K562 (cell line): ENCODE data around the gene SLC6A9. TPM values are rescaled to one million over a fixed set of nuclear protein-coding genes. Genes with fewer than 3 reads are reported as not detected.

Experiments
- ATAC-seq: fragments of 200-7000 bp; cut with Tn5 transposase; 3 replicates; pipeline ENCODE4 v1.9.1; 2020; ENCODE audit warnings: moderate library complexity
- BruUV-seq: library from RNA; stranded (reverse); fragments of 400-500 nt; replicated peaks from 2 replicates; lab custom pipeline; 2021; lab: Mats Ljungman, UMichigan
- CTCF ChIA-PET: fragments of 300-600 bp; formaldehyde crosslinking; extraction: SDS; loops from one replicate; lab custom pipeline; 2021; ENCODE audit warnings: low intra/inter-chr PET ratio; lab: Yijun Ruan, JAX
- POLR2A ChIA-PET: fragments of 300-600, 350-650 bp; sonication (Branson Sonifier 250); formaldehyde crosslinking; extraction: SDS; loops from one replicate; lab custom pipeline; 2021; ENCODE audit warnings: antibody characterized with exemption, inconsistent platforms; lab: Yijun Ruan, JAX
- DNase-seq, 4 experiments: peaks; one replicate each; pipeline versions ENCODE4 v3.0.0 to v3.0.0-alpha.2; 2011 to 2018; ENCODE audit warnings: low spot score in 3 of 4, mixed read lengths in 3 of 4; ENCODE audit errors: extremely low read depth in 1 of 4
- FAIRE-seq: peaks from 2 replicates; lab custom pipeline; 2011; peaks lifted over from hg19 to GRCh38; lab: Jason Lieb, UNC
- H2AFZ ChIP-seq: 2 replicates; pipeline ENCODE4 v1.6.0; 2011; ENCODE audit warnings: low read depth, low read length, control low read depth, inconsistent platforms
- H3K27ac ChIP-seq: fragments of 200-600 bp; 3 replicates; pipeline ENCODE4 v1.8.0; 2011; ENCODE audit warnings: low read depth, mild to moderate bottlenecking, control low read depth, inconsistent platforms, low read length, moderate library complexity, mixed read lengths; ENCODE audit errors: extremely low read depth
- H3K27me3 ChIP-seq, 2 experiments: fragments of 300-600 bp in 1 of 2; 2 replicates in 1 of 2; 3 replicates in 1 of 2; pipeline versions ENCODE4 v1.6.0 to v1.8.0; 2011; ENCODE audit warnings: inconsistent platforms in 2 of 2, low read length in 2 of 2, mild to moderate bottlenecking in 1 of 2, mixed read lengths in 1 of 2, moderate library complexity in 1 of 2; ENCODE audit not compliant: control insufficient read depth in 2 of 2, insufficient read depth in 2 of 2
- H3K36me3 ChIP-seq: fragments of 300-600 bp; 3 replicates; pipeline ENCODE4 v1.8.0; 2011; ENCODE audit warnings: mild to moderate bottlenecking, low read length, inconsistent platforms; ENCODE audit not compliant: control insufficient read depth, insufficient read depth
- H3K4me1 ChIP-seq, 2 experiments: fragments of 200-600 bp in 1 of 2; replicated peaks in 1 of 2; 2 replicates in 1 of 2; 3 replicates in 1 of 2; pipeline versions ENCODE4 v1.5.1 to v1.8.0; 2011; ENCODE audit warnings: inconsistent platforms in 2 of 2, low read length in 2 of 2, mild to moderate bottlenecking in 1 of 2, mixed read lengths in 1 of 2, moderate library complexity in 1 of 2; ENCODE audit not compliant: control insufficient read depth in 2 of 2, insufficient read depth in 2 of 2
- H3K4me2 ChIP-seq: 2 replicates; pipeline ENCODE4 v1.6.1; 2011; ENCODE audit warnings: low read length, control low read depth, inconsistent platforms, mixed read lengths; ENCODE audit not compliant: insufficient read depth
- H3K4me3 ChIP-seq: fragments of 200-600 bp; sonication (generic), shearing (Covaris generic); 2 replicates; pipeline ENCODE4 v1.5.1; 2016; ENCODE audit warnings: control low read depth, inconsistent platforms
- H3K79me2 ChIP-seq: fragments of 200-600 bp; 3 replicates; pipeline ENCODE4 v1.8.0; 2011; ENCODE audit warnings: low read length, inconsistent platforms; ENCODE audit not compliant: control insufficient read depth, insufficient read depth
- H3K9ac ChIP-seq, 2 experiments: 2 replicates each; pipeline versions ENCODE4 v1.6.0 to v1.6.1; 2011; ENCODE audit warnings: low read depth in 2 of 2, low read length in 2 of 2, control low read depth in 1 of 2, inconsistent platforms in 1 of 2, mild to moderate bottlenecking in 1 of 2, mixed read lengths in 1 of 2; ENCODE audit not compliant: insufficient read depth in 1 of 2
- H3K9me1 ChIP-seq: one replicate; pipeline ENCODE4 v1.6.0; 2011; ENCODE audit warnings: inconsistent platforms, mild to moderate bottlenecking, low read length, moderate library complexity; ENCODE audit not compliant: control insufficient read depth, insufficient read depth
- H3K9me3 ChIP-seq: replicated peaks from 2 replicates; pipeline ENCODE4 v1.5.1; 2011; ENCODE audit warnings: low read depth, low read length, inconsistent platforms; ENCODE audit not compliant: control insufficient read depth, insufficient read depth
- H4K20me1 ChIP-seq: replicated peaks from 2 replicates; pipeline ENCODE4 v1.6.1; 2011; ENCODE audit warnings: low read length, inconsistent platforms, mixed read lengths; ENCODE audit not compliant: control insufficient read depth, insufficient read depth
- KDM4B ChIP-seq, 2 experiments: fragments of 450-650 bp in 1 of 2; sonication (generic) in 1 of 2; IDR thresholded peaks; 2 replicates each; pipeline ENCODE4 v1.6.1; 2016 to 2017; ENCODE audit warnings: borderline replicate concordance in 2 of 2, antibody characterized with exemption in 1 of 2, low read depth in 1 of 2, mild to moderate bottlenecking in 1 of 2
- L3MBTL2 ChIP-seq: fragments of 450-650 bp; IDR thresholded peaks from 2 replicates; pipeline ENCODE4 v1.6.1; 2016; ENCODE audit warnings: mild to moderate bottlenecking, moderate library complexity
- MYBL2 ChIP-seq, 2 experiments: fragments of 450-650 bp in 1 of 2; sonication (generic) in 1 of 2; formaldehyde crosslinking in 1 of 2; IDR thresholded peaks; 2 replicates each; pipeline versions ENCODE4 v1.6.1 to v1.8.1; 2017 to 2022; ENCODE audit warnings: borderline replicate concordance in 1 of 2, inconsistent platforms in 1 of 2, low read depth in 1 of 2, mild to moderate bottlenecking in 1 of 2, missing genetic modification reagents in 1 of 2, moderate library complexity in 1 of 2
- TAF9B ChIP-seq: fragments of 450-650 bp; IDR thresholded peaks from 2 replicates; pipeline ENCODE4 v1.6.1; 2018; ENCODE audit warnings: mild to moderate bottlenecking; ENCODE audit not compliant: partially characterized antibody
- ZNF324 ChIP-seq: fragments of 250-450 bp; sonication (Bioruptor Pico); IDR thresholded peaks from 2 replicates; pipeline ENCODE4 v1.4.0; 2020; ENCODE audit warnings: mild to moderate bottlenecking
- WGBS: fragments of 100-300 bp; shearing (Covaris generic); methylation state at CpG from one replicate; pipeline ENCODE4 v1.1.6; 2016; ENCODE audit warnings: low coverage, mixed read lengths; ENCODE audit not compliant: insufficient coverage; ENCODE audit errors: missing lambda C conversion rate; 5-methylcytosine and 5-hydroxymethylcytosine counted together
- in situ Hi-C: fragments of 300-500 bp; cut with MboI; formaldehyde crosslinking; loops from 4 replicates; pipeline ENCODE4 v1.15.0; 2018; ENCODE audit warnings: inconsistent platforms, mixed read lengths
- intact Hi-C: fragments of 100-400 bp; cut with micrococcal nuclease; formaldehyde crosslinking; loops from 2 replicates; pipeline ENCODE4 v1.14.2; 2022
- polyA plus RNA-seq, 8 experiments: library from polyadenylated mRNA; depleted of rRNA in 4 of 8; stranded (reverse) in 5 of 8; unstranded in 3 of 8; fragments of >200 nt; fragmentation: Nextera tagmentation in 2 of 8; fragmentation: Illumina TruSeq in 1 of 8; extraction: Ambion mirVana in 2 of 8; extraction: Trizol in 1 of 8; gene quantifications; 2 replicates each; pipeline versions ENCODE4 v1.2.1 to v1.2.3, GENCODE V29; 2011 to 2014; ENCODE audit warnings: inconsistent platforms in 1 of 8, missing spikeins in 1 of 8
- total RNA-seq, 7 experiments: library from RNA; depleted of rRNA in 6 of 7; stranded (reverse); fragments of >200 nt in 6 of 7; fragmentation: Illumina TruSeq in 2 of 7; extraction: Trizol in 2 of 7; gene quantifications; 2 replicates each; pipeline versions ENCODE4 v1.2.1 to v1.2.3, GENCODE V29; 2011 to 2021; ENCODE audit warnings: low replicate concordance in 1 of 7
- TF ChIP-seq, protein P1 (sequence below): fragments of 450-650 bp; IDR thresholded peaks from 2 replicates; pipeline ENCODE4 v1.6.1; 2016; ENCODE audit warnings: mild to moderate bottlenecking, moderate library complexity
- TF ChIP-seq, protein P2 (sequence below): sonication (generic); formaldehyde crosslinking; IDR thresholded peaks from 2 replicates; pipeline ENCODE4 v1.8.1; 2023; ENCODE audit warnings: mild to moderate bottlenecking, missing genetic modification reagents, moderate library complexity

Gene SLC6A9
- total and polyA plus RNA-seq, 9 of the 15 experiments (the other 6 are each of a cell fraction or from before 2014, with no cell fraction given) = 0.17 to 18.7 (median 2.9) TPM

DNA sequence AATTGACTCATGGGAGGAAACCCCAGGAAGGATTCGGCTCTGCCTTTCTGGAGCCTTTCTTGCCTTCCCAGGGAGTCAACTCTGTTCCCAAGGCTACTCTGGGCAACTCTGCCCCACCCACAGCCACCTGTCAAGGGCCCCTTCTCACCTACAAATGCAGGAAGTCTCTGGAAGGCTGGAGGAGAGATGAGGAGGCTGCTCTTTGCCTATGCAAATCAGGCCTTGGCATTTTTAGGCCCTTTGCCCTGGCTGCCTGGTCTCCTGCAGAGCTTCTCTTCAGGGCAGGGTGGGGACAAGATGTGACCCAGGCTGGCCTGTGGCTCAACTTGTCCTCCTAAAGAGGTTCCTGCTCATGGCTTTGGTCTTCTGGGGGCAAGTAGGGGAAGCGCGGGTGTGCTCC, 5.4 kb downstream of the SLC6A9 start:
- peaks cover 14% of the 10 kb centered on the region for H3K79me2 ChIP-seq
- DNase-seq (no peak), ATAC-seq (no peak), FAIRE-seq (no peak)
- peaks cover 5% of the 10 kb centered on the region; the same call in 1 of the 2 replicates for H4K20me1 ChIP-seq
- H2AFZ ChIP-seq = no peak overlapping the region
- no peaks in the 10 kb centered on the region; the same call in 2 of the 3 replicates for H3K36me3 ChIP-seq
- intact Hi-C loops = no loop called here
- no TSS peak for BruUV-seq
- no peaks in the 10 kb centered on the region for H3K9me1 ChIP-seq
- TF ChIP-seq KDM4B (IDR thresholded peaks at IDR 0.05; ENCODE audit: borderline replicate concordance in 2 of 2, low read depth in 1 of 2) (no peak), TAF9B (no peak), MYBL2 (IDR thresholded peaks at IDR 0.05; ENCODE audit: low read depth) (no peak), MYBL2 (CRISPR knock-in tag; IDR thresholded peaks at IDR 0.05; ENCODE audit: borderline replicate concordance) (no peak), L3MBTL2 (no peak), ZNF324 (CRISPR knock-in tag) (no peak)
- TF ChIP-seq, protein P1, sequence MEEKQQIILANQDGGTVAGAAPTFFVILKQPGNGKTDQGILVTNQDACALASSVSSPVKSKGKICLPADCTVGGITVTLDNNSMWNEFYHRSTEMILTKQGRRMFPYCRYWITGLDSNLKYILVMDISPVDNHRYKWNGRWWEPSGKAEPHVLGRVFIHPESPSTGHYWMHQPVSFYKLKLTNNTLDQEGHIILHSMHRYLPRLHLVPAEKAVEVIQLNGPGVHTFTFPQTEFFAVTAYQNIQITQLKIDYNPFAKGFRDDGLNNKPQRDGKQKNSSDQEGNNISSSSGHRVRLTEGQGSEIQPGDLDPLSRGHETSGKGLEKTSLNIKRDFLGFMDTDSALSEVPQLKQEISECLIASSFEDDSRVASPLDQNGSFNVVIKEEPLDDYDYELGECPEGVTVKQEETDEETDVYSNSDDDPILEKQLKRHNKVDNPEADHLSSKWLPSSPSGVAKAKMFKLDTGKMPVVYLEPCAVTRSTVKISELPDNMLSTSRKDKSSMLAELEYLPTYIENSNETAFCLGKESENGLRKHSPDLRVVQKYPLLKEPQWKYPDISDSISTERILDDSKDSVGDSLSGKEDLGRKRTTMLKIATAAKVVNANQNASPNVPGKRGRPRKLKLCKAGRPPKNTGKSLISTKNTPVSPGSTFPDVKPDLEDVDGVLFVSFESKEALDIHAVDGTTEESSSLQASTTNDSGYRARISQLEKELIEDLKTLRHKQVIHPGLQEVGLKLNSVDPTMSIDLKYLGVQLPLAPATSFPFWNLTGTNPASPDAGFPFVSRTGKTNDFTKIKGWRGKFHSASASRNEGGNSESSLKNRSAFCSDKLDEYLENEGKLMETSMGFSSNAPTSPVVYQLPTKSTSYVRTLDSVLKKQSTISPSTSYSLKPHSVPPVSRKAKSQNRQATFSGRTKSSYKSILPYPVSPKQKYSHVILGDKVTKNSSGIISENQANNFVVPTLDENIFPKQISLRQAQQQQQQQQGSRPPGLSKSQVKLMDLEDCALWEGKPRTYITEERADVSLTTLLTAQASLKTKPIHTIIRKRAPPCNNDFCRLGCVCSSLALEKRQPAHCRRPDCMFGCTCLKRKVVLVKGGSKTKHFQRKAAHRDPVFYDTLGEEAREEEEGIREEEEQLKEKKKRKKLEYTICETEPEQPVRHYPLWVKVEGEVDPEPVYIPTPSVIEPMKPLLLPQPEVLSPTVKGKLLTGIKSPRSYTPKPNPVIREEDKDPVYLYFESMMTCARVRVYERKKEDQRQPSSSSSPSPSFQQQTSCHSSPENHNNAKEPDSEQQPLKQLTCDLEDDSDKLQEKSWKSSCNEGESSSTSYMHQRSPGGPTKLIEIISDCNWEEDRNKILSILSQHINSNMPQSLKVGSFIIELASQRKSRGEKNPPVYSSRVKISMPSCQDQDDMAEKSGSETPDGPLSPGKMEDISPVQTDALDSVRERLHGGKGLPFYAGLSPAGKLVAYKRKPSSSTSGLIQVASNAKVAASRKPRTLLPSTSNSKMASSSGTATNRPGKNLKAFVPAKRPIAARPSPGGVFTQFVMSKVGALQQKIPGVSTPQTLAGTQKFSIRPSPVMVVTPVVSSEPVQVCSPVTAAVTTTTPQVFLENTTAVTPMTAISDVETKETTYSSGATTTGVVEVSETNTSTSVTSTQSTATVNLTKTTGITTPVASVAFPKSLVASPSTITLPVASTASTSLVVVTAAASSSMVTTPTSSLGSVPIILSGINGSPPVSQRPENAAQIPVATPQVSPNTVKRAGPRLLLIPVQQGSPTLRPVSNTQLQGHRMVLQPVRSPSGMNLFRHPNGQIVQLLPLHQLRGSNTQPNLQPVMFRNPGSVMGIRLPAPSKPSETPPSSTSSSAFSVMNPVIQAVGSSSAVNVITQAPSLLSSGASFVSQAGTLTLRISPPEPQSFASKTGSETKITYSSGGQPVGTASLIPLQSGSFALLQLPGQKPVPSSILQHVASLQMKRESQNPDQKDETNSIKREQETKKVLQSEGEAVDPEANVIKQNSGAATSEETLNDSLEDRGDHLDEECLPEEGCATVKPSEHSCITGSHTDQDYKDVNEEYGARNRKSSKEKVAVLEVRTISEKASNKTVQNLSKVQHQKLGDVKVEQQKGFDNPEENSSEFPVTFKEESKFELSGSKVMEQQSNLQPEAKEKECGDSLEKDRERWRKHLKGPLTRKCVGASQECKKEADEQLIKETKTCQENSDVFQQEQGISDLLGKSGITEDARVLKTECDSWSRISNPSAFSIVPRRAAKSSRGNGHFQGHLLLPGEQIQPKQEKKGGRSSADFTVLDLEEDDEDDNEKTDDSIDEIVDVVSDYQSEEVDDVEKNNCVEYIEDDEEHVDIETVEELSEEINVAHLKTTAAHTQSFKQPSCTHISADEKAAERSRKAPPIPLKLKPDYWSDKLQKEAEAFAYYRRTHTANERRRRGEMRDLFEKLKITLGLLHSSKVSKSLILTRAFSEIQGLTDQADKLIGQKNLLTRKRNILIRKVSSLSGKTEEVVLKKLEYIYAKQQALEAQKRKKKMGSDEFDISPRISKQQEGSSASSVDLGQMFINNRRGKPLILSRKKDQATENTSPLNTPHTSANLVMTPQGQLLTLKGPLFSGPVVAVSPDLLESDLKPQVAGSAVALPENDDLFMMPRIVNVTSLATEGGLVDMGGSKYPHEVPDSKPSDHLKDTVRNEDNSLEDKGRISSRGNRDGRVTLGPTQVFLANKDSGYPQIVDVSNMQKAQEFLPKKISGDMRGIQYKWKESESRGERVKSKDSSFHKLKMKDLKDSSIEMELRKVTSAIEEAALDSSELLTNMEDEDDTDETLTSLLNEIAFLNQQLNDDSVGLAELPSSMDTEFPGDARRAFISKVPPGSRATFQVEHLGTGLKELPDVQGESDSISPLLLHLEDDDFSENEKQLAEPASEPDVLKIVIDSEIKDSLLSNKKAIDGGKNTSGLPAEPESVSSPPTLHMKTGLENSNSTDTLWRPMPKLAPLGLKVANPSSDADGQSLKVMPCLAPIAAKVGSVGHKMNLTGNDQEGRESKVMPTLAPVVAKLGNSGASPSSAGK = no peak
- TF ChIP-seq, protein P2, sequence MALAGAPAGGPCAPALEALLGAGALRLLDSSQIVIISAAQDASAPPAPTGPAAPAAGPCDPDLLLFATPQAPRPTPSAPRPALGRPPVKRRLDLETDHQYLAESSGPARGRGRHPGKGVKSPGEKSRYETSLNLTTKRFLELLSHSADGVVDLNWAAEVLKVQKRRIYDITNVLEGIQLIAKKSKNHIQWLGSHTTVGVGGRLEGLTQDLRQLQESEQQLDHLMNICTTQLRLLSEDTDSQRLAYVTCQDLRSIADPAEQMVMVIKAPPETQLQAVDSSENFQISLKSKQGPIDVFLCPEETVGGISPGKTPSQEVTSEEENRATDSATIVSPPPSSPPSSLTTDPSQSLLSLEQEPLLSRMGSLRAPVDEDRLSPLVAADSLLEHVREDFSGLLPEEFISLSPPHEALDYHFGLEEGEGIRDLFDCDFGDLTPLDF (CRISPR knock-in tag) = no peak
- no peak overlapping the region for H3K4me3 ChIP-seq
- ChIA-PET POLR2A (interaction anchor here (1.0 to 1.3 kb wide), 2 partner anchors 10 to 12 kb away, joined by 7 to 8 read pairs; no protein-coding TSS in a partner anchor), CTCF (no interaction called here)
- in situ Hi-C loops = no loop called here
- no peak overlapping the region for H3K27ac ChIP-seq
- peaks cover 9 to 31% of the 10 kb centered on the region in 2 experiments; a peak in 4 of 5 replicates for H3K4me1 ChIP-seq
- 92% methylated on average over 3 of the region's 3 CpGs for WGBS
- no peaks in the 10 kb centered on the region for H3K9me3 ChIP-seq
- no peak overlapping the region for H3K4me2 ChIP-seq
- no peaks in the 10 kb centered on the region for H3K27me3 ChIP-seq
- H3K9ac ChIP-seq = peak overlapping the region in 1 of 2 experiments; percentile 5; a peak in 1 of 4 replicates
